Mucosa of descending colon (tissue), 3 donors: ENCODE measurements around the gene DUSP15. TPM values are rescaled to one million over a fixed set of nuclear protein-coding genes. Genes with fewer than 3 reads are reported as not detected.

Experiments
- ATAC-seq: fragments of 200-7000 bp; cut with Tn5 transposase; one replicate; pipeline ENCODE4 v1.9.1; 2020; ENCODE audit warnings: mild to moderate bottlenecking, moderate library complexity
- DNase-seq, 3 donors: peaks; one replicate each; pipeline ENCODE4 v3.0.0-alpha.2; 2020
- H3K36me3 ChIP-seq: fragments of 200-600 bp; one replicate; pipeline ENCODE4 v1.8.0; 2021; ENCODE audit warnings: low read depth, mild to moderate bottlenecking
- H3K4me1 ChIP-seq: fragments of 200-600 bp; one replicate; pipeline ENCODE4 v1.8.0; 2021; ENCODE audit warnings: low read depth, mild to moderate bottlenecking
- H3K4me3 ChIP-seq: fragments of 200-600 bp; one replicate; pipeline ENCODE4 v1.8.0; 2021; ENCODE audit warnings: mild to moderate bottlenecking
- H3K9me3 ChIP-seq: fragments of 200-600 bp; one replicate; pipeline ENCODE4 v1.8.0; 2021; ENCODE audit warnings: mild to moderate bottlenecking
- CTCF ChIP-seq: fragments of 200-600 bp; IDR thresholded peaks from one replicate; pipeline ENCODE4 v1.8.0; 2022; ENCODE audit warnings: antibody characterized with exemption, mild to moderate bottlenecking
- intact Hi-C, 2 donors: fragments of 100-400 bp; cut with DNase I in 1 of 2; cut with micrococcal nuclease in 1 of 2; formaldehyde crosslinking; loops; one replicate each; pipeline versions ENCODE4 v1.11.0 to v1.11.1; 2022; cut with DNase I, micrococcal nuclease
- total RNA-seq, 3 donors: library from RNA; stranded (reverse); fragmentation: NEBNext Ultra II Directional in 2 of 3; extraction: Animal tissue kit (Norgen Biotek cat#: 25700) in 2 of 3; gene quantifications; one replicate each; pipeline versions ENCODE4 v1.2.1 to v1.2.4, GENCODE V29; 2021 to 2023
- donor health status: DM: no; HTN: no; CAD: no; lungs with moderate emphysema.
- donor health status: DM: no; HTN: no; CAD: no.
- donor health status: DM: no; HTN: yes; CAD: no.

DUSP15 gene
- total RNA-seq, 3 donors from 2014 or later, result 0.58 to 1.7 TPM; not detected in 1

GRCh38 chr20:31901615-31902014 lies 31.3 kb upstream of the DUSP15 start:
- DNase-seq (peak in 1 of 3 donors; percentile 29), ATAC-seq (peak; percentile 51)
- TF ChIP-seq CTCF, result no peak
- H3K9me3 ChIP-seq, result no peaks in the 10 kb centered on the region
- no peak overlapping the region for H3K4me3 ChIP-seq
- H3K4me1 ChIP-seq, result no peaks in the 10 kb centered on the region
- H3K36me3 ChIP-seq, result no peaks in the 10 kb centered on the region
- intact Hi-C loops, result no loop called here

GRCh38 chr20:31897541-31897940 lies 27.2 kb upstream of the DUSP15 start:
- no peaks in the 10 kb centered on the region for H3K9me3 ChIP-seq
- ATAC-seq (no peak), DNase-seq (no peak)
- TF ChIP-seq CTCF, result no peak
- intact Hi-C loops, result no loop called here
- H3K4me1 ChIP-seq, result no peaks in the 10 kb centered on the region
- no peaks in the 10 kb centered on the region for H3K36me3 ChIP-seq
- no peak overlapping the region for H3K4me3 ChIP-seq

DNA sequence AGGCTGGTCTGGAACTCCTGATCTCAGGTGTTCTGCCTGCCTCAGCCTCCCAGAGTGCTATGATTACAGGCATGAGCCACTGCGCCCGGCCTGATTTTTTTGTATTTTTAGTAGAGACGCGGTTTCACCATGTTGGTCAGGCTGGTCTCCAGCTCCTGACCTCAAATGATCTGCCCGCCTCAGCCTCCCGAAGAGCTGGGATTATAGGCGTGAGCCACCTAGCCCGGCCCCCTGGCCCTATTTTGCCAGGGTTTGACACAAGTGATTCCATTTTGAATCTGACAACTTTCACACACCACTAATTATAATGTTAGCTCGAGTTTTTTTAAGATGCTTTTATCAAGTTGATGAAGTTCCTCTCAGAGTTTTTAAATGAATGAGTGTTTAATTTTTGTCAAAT lies 25.7 kb upstream of the DUSP15 start:
- Histone ChIP-seq H3K4me3 (no peak overlapping the region), H3K4me1 (no peaks in the 10 kb centered on the region), H3K9me3 (no peaks in the 10 kb centered on the region), H3K36me3 (no peaks in the 10 kb centered on the region)
- DNase-seq (no peak), ATAC-seq (no peak)
- intact Hi-C loops, result no loop called here
- TF ChIP-seq CTCF, result no peak

DNA sequence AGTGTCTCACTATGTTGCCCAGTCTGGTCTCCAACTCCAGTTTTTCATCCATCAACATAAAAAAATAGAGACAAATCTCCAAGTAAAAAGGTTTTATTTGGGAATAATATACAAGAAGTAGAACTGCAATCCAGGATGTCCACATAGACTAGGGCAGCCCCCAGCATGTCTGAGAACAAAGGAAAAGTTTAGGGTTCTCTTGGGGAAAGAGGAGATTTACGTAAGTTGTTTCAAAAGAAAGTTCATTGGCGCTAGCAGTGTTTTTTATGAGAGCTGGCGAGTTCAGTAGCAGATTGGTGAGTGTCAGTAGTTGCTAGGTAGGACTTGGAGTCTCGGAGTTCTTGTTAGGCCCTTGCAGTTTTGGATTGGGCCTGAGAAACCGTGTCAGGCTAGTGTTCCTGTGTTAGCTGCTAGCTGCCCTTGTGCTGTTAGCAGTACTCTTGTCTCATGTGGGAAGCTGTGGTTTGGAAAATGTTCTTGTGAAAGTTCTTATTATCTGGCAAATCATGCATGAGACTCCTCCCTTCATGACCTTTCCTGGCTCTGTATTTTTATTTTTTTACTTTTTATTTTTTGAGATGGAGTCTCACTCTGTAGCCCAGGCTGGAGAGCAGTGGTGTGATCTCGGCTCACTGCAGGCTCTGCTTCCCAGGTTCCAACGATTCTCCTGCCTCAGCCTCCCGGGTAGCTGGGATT lies 24.8 kb upstream of the DUSP15 start:
- TF ChIP-seq CTCF, result no peak
- peak in 1 of 3 donors; percentile 61 for DNase-seq
- H3K4me1 ChIP-seq, result no peaks in the 10 kb centered on the region
- no peaks in the 10 kb centered on the region for H3K36me3 ChIP-seq
- H3K4me3 ChIP-seq, result no peak overlapping the region
- ATAC-seq, result peak; percentile 91
- intact Hi-C loops, result no loop called here
- no peaks in the 10 kb centered on the region for H3K9me3 ChIP-seq

DNA sequence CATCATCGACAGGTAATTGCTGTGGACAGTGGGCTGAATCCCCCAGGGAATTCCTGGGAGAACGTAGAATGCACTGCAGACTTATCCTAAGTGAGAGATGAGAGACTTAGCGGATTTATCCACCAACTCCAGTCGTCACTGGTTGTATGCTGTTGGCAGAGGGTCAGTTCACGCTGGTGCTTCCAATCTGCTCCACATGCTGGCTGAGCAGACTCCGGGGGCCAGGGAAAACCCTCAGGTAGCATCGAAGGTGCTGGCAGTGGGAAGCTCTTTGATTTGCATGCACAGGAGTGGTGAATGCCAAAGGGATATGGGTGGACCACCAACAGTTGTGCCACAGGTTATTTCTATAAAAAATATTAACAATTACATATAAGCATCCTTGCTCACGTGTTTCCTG lies 20.3 kb upstream of the DUSP15 start:
- no peaks in the 10 kb centered on the region for H3K4me1 ChIP-seq
- DNase-seq (no peak), ATAC-seq (no peak)
- intact Hi-C loops, result no loop called here
- no peaks in the 10 kb centered on the region for H3K9me3 ChIP-seq
- H3K36me3 ChIP-seq, result no peaks in the 10 kb centered on the region
- no peak overlapping the region for H3K4me3 ChIP-seq
- no peak for TF ChIP-seq CTCF

DNA sequence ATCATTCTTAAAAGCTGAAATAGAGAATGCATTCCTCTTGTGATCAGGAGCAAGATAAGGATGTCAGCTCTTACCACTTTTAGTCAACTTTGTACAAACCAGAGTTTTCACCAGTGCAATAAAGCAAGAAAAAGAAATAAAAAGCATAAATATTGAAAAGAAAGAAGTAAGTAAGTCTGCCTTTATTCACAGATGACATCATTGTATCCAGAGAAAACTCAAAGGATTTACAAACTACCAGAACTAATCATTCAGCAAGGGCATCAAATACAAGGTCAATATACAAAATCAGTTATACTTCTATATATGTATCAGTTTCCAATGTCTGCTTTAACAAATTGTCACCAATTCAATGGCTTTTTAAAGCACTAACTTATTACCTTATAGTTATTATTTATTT lies 13.5 kb upstream of the DUSP15 start:
- no peaks in the 10 kb centered on the region for H3K4me1 ChIP-seq
- H3K9me3 ChIP-seq, result no peaks in the 10 kb centered on the region
- H3K4me3 ChIP-seq, result no peak overlapping the region
- DNase-seq, result no peak
- no peak for TF ChIP-seq CTCF
- intact Hi-C loops, result no loop called here
- H3K36me3 ChIP-seq, result no peaks in the 10 kb centered on the region
- no peak for ATAC-seq
